Measurements from ENCODE around the gene B3GALT4. TPM values are rescaled to one million over a fixed set of nuclear protein-coding genes. Genes with fewer than 3 reads are reported as not detected.
A peak's percentile ranks its signal among the peaks of the same experiment; 100 is the strongest.

B3GALT4 gene
- total and polyA plus RNA-seq, 2 of the 13 experiments (the other 11 are each of a cell fraction or from before 2014, with no cell fraction given): 0.04 to 0.27 TPM

DNA sequence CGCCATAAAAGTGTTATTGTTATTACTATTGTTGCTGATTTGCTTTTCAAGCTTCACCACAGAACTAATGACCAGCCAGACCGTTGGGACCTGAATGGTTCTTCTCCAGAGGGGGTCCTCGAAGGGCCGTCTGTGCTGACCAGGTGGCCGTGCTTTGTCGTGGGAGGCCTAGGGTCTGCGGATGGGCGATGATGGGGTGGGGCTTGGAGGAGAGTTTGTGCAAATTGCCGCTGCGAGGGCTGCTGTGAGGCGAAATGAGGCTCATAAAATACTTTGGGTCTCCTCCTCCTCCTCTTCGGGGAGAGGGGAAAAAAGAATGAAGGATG is 46.7 kb downstream of the B3GALT4 start (continued):
- TF ChIP-seq ARNTL (CRISPR knock-in tag; IDR thresholded peaks at IDR 0.05) (peak; percentile 9; the same call in 1 of the 2 replicates), DMAP1 (CRISPR knock-in tag; IDR thresholded peaks at IDR 0.05) (no peak), HIVEP1 (CRISPR knock-in tag; IDR thresholded peaks at IDR 0.05) (peak; percentile 9; the same call in 1 of the 2 replicates), GABPA (IDR thresholded peaks at IDR 0.05; ENCODE audit: low read depth, low read length) (no peak), GABPA (CRISPR knock-in tag; IDR thresholded peaks at IDR 0.05; ENCODE audit: low read depth) (no peak), ZNF138 (CRISPR knock-in tag; IDR thresholded peaks at IDR 0.05; ENCODE audit: low read depth) (0 out of 2 replicates have a peak, but pooled peaks have one; percentile 14), MTERF4 (CRISPR knock-in tag; IDR thresholded peaks at IDR 0.05) (0 out of 2 replicates have a peak, but pooled peaks have one; percentile 3), ESRRA (CRISPR knock-in tag; IDR thresholded peaks at IDR 0.05; ENCODE audit: low read depth) (no peak; the same call in 1 of the 2 replicates), ZNF282 (IDR thresholded peaks at IDR 0.05; ENCODE audit: partially characterized antibody) (no peak), ZNF34 (CRISPR knock-in tag; IDR thresholded peaks at IDR 0.05; ENCODE audit: borderline replicate concordance) (no peak), RFXAP (CRISPR knock-in tag; IDR thresholded peaks at IDR 0.05; ENCODE audit: borderline replicate concordance) (no peak), ZNF740 (CRISPR knock-in tag; IDR thresholded peaks at IDR 0.05) (no peak), PCBP2 (optimal IDR thresholded peaks at IDR 0.05; ENCODE audit: low read depth, low read length, poor library complexity, severe bottlenecking) (no peak), CENPX (CRISPR knock-in tag; IDR thresholded peaks at IDR 0.05) (no peak), ZBTB14 (CRISPR knock-in tag; IDR thresholded peaks at IDR 0.05) (no peak), ZNF234 (CRISPR knock-in tag; conservative IDR thresholded peaks at IDR 0.05) (no peak), ZNF230 (CRISPR knock-in tag; IDR thresholded peaks at IDR 0.05) (no peak), ZNF530 (CRISPR knock-in tag; IDR thresholded peaks at IDR 0.05; ENCODE audit: low read depth) (no peak), SP140L (CRISPR knock-in tag; IDR thresholded peaks at IDR 0.05; ENCODE audit: borderline replicate concordance) (peak; percentile 13; the same call in 1 of the 2 replicates), ZNF552 (CRISPR knock-in tag; IDR thresholded peaks at IDR 0.05; ENCODE audit: borderline replicate concordance) (no peak), ZNF24 (IDR thresholded peaks at IDR 0.05) (no peak)
- TF ChIP-seq, protein P1, sequence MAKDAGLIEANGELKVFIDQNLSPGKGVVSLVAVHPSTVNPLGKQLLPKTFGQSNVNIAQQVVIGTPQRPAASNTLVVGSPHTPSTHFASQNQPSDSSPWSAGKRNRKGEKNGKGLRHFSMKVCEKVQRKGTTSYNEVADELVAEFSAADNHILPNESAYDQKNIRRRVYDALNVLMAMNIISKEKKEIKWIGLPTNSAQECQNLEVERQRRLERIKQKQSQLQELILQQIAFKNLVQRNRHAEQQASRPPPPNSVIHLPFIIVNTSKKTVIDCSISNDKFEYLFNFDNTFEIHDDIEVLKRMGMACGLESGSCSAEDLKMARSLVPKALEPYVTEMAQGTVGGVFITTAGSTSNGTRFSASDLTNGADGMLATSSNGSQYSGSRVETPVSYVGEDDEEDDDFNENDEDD (CRISPR knock-in tag; IDR thresholded peaks at IDR 0.05; ENCODE audit: borderline replicate concordance): no peak; the same call in 1 of the 2 replicates
- TF ChIP-seq, protein P2, sequence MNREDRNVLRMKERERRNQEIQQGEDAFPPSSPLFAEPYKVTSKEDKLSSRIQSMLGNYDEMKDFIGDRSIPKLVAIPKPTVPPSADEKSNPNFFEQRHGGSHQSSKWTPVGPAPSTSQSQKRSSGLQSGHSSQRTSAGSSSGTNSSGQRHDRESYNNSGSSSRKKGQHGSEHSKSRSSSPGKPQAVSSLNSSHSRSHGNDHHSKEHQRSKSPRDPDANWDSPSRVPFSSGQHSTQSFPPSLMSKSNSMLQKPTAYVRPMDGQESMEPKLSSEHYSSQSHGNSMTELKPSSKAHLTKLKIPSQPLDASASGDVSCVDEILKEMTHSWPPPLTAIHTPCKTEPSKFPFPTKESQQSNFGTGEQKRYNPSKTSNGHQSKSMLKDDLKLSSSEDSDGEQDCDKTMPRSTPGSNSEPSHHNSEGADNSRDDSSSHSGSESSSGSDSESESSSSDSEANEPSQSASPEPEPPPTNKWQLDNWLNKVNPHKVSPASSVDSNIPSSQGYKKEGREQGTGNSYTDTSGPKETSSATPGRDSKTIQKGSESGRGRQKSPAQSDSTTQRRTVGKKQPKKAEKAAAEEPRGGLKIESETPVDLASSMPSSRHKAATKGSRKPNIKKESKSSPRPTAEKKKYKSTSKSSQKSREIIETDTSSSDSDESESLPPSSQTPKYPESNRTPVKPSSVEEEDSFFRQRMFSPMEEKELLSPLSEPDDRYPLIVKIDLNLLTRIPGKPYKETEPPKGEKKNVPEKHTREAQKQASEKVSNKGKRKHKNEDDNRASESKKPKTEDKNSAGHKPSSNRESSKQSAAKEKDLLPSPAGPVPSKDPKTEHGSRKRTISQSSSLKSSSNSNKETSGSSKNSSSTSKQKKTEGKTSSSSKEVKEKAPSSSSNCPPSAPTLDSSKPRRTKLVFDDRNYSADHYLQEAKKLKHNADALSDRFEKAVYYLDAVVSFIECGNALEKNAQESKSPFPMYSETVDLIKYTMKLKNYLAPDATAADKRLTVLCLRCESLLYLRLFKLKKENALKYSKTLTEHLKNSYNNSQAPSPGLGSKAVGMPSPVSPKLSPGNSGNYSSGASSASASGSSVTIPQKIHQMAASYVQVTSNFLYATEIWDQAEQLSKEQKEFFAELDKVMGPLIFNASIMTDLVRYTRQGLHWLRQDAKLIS (CRISPR knock-in tag; IDR thresholded peaks at IDR 0.05): no peak
